Small intestine (tissue), 7 donors: ENCODE measurements around the gene DRAP1. TPM values are rescaled to one million over a fixed set of nuclear protein-coding genes. Genes with fewer than 3 reads are reported as not detected.
"Not testable (repeated sequence)": the region's sequence is repeated elsewhere in the genome, so short reads cannot be mapped to it uniquely, and the experiment has no call there.

Source experiments
- DNase-seq, 2 donors: peaks; one replicate each; pipeline versions ENCODE4 v3.0.0 to v3.0.0-alpha.2; 2013
- FAIRE-seq: peaks from 2 replicates; lab custom pipeline; 2012; peaks lifted over from hg19 to GRCh38; lab: Jason Lieb, UNC
- H3K27ac ChIP-seq, 3 donors: one replicate each; pipeline ENCODE4 v1.5.1; 2013; ENCODE audit warnings: low read length in 2 of 3, mild to moderate bottlenecking in 2 of 3, control low read depth in 1 of 3, inconsistent platforms in 1 of 3, low read depth in 1 of 3, moderate library complexity in 1 of 3
- H3K27me3 ChIP-seq, 3 donors: one replicate each; pipeline ENCODE4 v1.6.1; 2013; ENCODE audit warnings: low read length in 3 of 3, inconsistent platforms in 1 of 3; ENCODE audit not compliant: control insufficient read depth in 3 of 3, insufficient read depth in 3 of 3
- H3K36me3 ChIP-seq, 3 donors: one replicate each; pipeline ENCODE4 v1.6.1; 2013; ENCODE audit warnings: low read length in 3 of 3, inconsistent platforms in 1 of 3, low read depth in 1 of 3, mild to moderate bottlenecking in 1 of 3, moderate library complexity in 1 of 3; ENCODE audit not compliant: control insufficient read depth in 3 of 3, insufficient read depth in 2 of 3
- H3K4me1 ChIP-seq, 3 donors: one replicate each; pipeline ENCODE4 v1.6.1; 2013; ENCODE audit warnings: low read length in 2 of 3, inconsistent platforms in 1 of 3, low read depth in 1 of 3, mild to moderate bottlenecking in 1 of 3, moderate library complexity in 1 of 3; ENCODE audit not compliant: control insufficient read depth in 3 of 3, insufficient read depth in 2 of 3
- H3K4me3 ChIP-seq, 3 donors: one replicate each; pipeline ENCODE4 v1.5.1; 2013; ENCODE audit warnings: low read length in 3 of 3, control low read depth in 1 of 3, inconsistent platforms in 1 of 3, low read depth in 1 of 3, mild to moderate bottlenecking in 1 of 3, moderate library complexity in 1 of 3
- H3K9me3 ChIP-seq, 2 donors: one replicate each; pipeline ENCODE4 v1.6.1; 2013; ENCODE audit warnings: low read depth in 1 of 2, low read length in 1 of 2; ENCODE audit not compliant: control insufficient read depth in 2 of 2, insufficient read depth in 1 of 2
- whole genome bisulfite sequencing, 3 donors: extraction: QIAGEN DNeasy Blood & Tissue Kit; methylation state at CpG; one replicate each; pipeline ENCODE4 v1.1.7; 2013; 5-methylcytosine and 5-hydroxymethylcytosine counted together
- polyA plus RNA-seq, 4 donors: library from polyadenylated mRNA; stranded (reverse) in 3 of 4; unstranded in 1 of 4; fragments of 200-250 nt in 3 of 4; fragments of 120-200 nt in 1 of 4; gene quantifications; one replicate each; pipeline versions ENCODE4 v1.2.1 to v1.2.3, GENCODE V29; 2013
- donor health status: healthy with polysubstance abuse.
- donor health status: control.
- donor health status: control.
- donor health status: Bipolar disorder and iron deficiency.
- donor health status: healthy.

DRAP1 gene
- polyA plus RNA-seq, 4 donors: 53.2 to 87.3 (median 70.7) TPM

- H3K4me3 ChIP-seq: peak overlapping the region; percentile 49 to 63 (median 57)
- peak overlapping the region; percentile 71 to 97 (median 73) for H3K27ac ChIP-seq
- peaks cover 0 to 25% (median 0%) of the 10 kb centered on the region in 3 donors for H3K27me3 ChIP-seq
- peaks cover 6 to 46% (median 15%) of the 10 kb centered on the region in 3 donors for H3K4me1 ChIP-seq
- DNase-seq: no peak
- FAIRE-seq: no peak
- WGBS, 3 donors: 4 to 6% (median 5%) methylated on average over 51 to 57 of the region's 57 CpGs
- peaks cover 0 to 8% (median 0%) of the 10 kb centered on the region in 3 donors for H3K36me3 ChIP-seq
- no peaks in the 10 kb centered on the region for H3K9me3 ChIP-seq
Measured at GRCh38 chr11:65891219-65892136, 27.7 kb upstream of the DRAP1 start.

GRCh38 chr11:65892137-65892540 is 27.1 kb upstream of the DRAP1 start:
- WGBS, 3 donors: 61 to 82% (median 70%) methylated on average over 5 of the region's 5 CpGs
- H3K9me3 ChIP-seq, DNase-seq, FAIRE-seq, H3K36me3 ChIP-seq: not testable (repeated sequence)
- Histone ChIP-seq H3K27ac (peak overlapping the region in 2 of 3 donors; percentile 27 to 97), H3K4me1 (peaks cover 4 to 39% (median 11%) of the 10 kb centered on the region in 3 donors), H3K27me3 (peaks cover 0 to 32% (median 0%) of the 10 kb centered on the region in 3 donors), H3K4me3 (peak overlapping the region in 2 of 3 donors; percentile 4 to 57)

GRCh38 chr11:65892661-65893317 is 26.4 kb upstream of the DRAP1 start:
- H3K27ac ChIP-seq: peak overlapping the region in 1 of 3 donors; percentile 61
- no peaks in the 10 kb centered on the region for H3K9me3 ChIP-seq
- H3K4me1 ChIP-seq: peaks cover under 1 to 33% (median 6%) of the 10 kb centered on the region in 3 donors
- no peaks in the 10 kb centered on the region for H3K36me3 ChIP-seq
- no peak overlapping the region for H3K4me3 ChIP-seq
- no peak for DNase-seq
- FAIRE-seq: no peak
- H3K27me3 ChIP-seq: peaks cover 0 to 37% (median 0%) of the 10 kb centered on the region in 3 donors
- 77 to 89% (median 82%) methylated on average over 9 to 10 of the region's 10 CpGs for WGBS, 3 donors

GRCh38 chr11:65894034-65894591 is 25.1 kb upstream of the DRAP1 start:
- 61 to 92% (median 64%) methylated on average over 16 of the region's 16 CpGs for WGBS, 3 donors
- FAIRE-seq: no peak
- no peaks in the 10 kb centered on the region for H3K9me3 ChIP-seq
- H3K36me3 ChIP-seq: no peaks in the 10 kb centered on the region
- peak overlapping the region in 2 of 3 donors; percentile 50 to 61 for H3K27ac ChIP-seq
- no peak overlapping the region for H3K4me3 ChIP-seq
- no peak for DNase-seq
- peaks cover 0 to 30% (median 5%) of the 10 kb centered on the region in 3 donors for H3K4me1 ChIP-seq
- peaks cover 0 to 47% (median 0%) of the 10 kb centered on the region in 3 donors for H3K27me3 ChIP-seq

GRCh38 chr11:65895482-65895981 is 23.7 kb upstream of the DRAP1 start:
- H3K36me3 ChIP-seq: no peaks in the 10 kb centered on the region
- FAIRE-seq (no peak), DNase-seq (no peak)
- no peaks in the 10 kb centered on the region for H3K9me3 ChIP-seq
- H3K4me1 ChIP-seq: peaks cover 0 to 28% (median 7%) of the 10 kb centered on the region in 3 donors
- H3K27ac ChIP-seq: no peak overlapping the region
- H3K27me3 ChIP-seq: peaks cover 0 to 50% (median 0%) of the 10 kb centered on the region in 3 donors
- no peak overlapping the region for H3K4me3 ChIP-seq
- 93 to 96% (median 95%) methylated on average over 5 of the region's 5 CpGs for WGBS, 3 donors

- DNase-seq: no peak
- Histone ChIP-seq H3K9me3 (no peaks in the 10 kb centered on the region), H3K27ac (no peak overlapping the region), H3K4me3 (no peak overlapping the region), H3K27me3 (peaks cover 0 to 57% (median 0%) of the 10 kb centered on the region in 3 donors), H3K4me1 (peaks cover 0 to 30% (median 7%) of the 10 kb centered on the region in 3 donors), H3K36me3 (no peaks in the 10 kb centered on the region)
- FAIRE-seq: no peak
- WGBS, 3 donors: 86 to 90% (median 88%) methylated on average over 14 of the region's 14 CpGs
Measured at GRCh38 chr11:65896034-65896999, 22.9 kb upstream of the DRAP1 start.

GRCh38 chr11:65897020-65897471 is 22.2 kb upstream of the DRAP1 start:
- Histone ChIP-seq H3K27me3 (peaks cover 0 to 58% (median 0%) of the 10 kb centered on the region in 3 donors), H3K9me3 (no peaks in the 10 kb centered on the region), H3K4me3 (no peak overlapping the region), H3K27ac (no peak overlapping the region), H3K36me3 (no peaks in the 10 kb centered on the region), H3K4me1 (peaks cover 0 to 23% (median 7%) of the 10 kb centered on the region in 3 donors)
- FAIRE-seq (no peak), DNase-seq (no peak)
- 89 to 92% (median 91%) methylated on average over 4 of the region's 4 CpGs for WGBS, 3 donors
